Right ventricle myocardium inferior (tissue), 1 donor: Measurements from ENCODE around the gene BAG3. TPM values are rescaled to one million over a fixed set of nuclear protein-coding genes. Genes with fewer than 3 reads are reported as not detected.

Experiments
- ATAC-seq: fragments of 200-7000 bp; cut with Tn5 transposase; one replicate; pipeline ENCODE4 v1.9.1; 2020; ENCODE audit warnings: mild to moderate bottlenecking, moderate library complexity
- DNase-seq: peaks from one replicate; pipeline ENCODE4 v3.0.0; 2021; ENCODE audit errors: missing footprints
- intact Hi-C: fragments of 100-400 bp; cut with DNase I; formaldehyde crosslinking; loops from one replicate; pipeline ENCODE4 v1.11.0; 2022
- total RNA-seq: library from RNA; stranded (reverse); fragmentation: NEBNext Ultra II Directional; extraction: Animal tissue kit (Norgen Biotek cat#: 25700); gene quantifications from one replicate; pipeline ENCODE4 v1.2.1, GENCODE V29; 2021
- donor health status: DM: no; HTN: yes; CAD: no; lungs with severe emphysema.

Gene BAG3
- total RNA-seq, 1 donor from 2014 or later: 152 TPM

DNA sequence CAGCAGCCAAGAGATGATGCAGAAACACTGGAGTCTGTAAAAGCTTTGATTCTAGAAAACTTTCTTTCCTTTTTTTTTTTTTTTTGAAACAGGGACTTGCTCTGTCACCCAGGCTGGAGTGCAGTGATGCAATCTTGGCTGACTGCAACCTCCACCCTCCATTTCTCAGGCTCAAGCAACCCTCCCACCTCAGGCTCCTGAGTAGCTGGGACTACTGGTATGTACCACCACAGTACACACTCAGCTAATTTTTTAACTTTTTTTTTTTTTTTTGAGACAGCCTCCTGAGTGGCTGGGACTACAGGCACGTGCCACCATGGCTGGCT lies 17.0 kb upstream of the BAG3 start:
- DNase-seq (no peak), ATAC-seq (peak; percentile 75)
- intact Hi-C loops: no loop called here

DNA sequence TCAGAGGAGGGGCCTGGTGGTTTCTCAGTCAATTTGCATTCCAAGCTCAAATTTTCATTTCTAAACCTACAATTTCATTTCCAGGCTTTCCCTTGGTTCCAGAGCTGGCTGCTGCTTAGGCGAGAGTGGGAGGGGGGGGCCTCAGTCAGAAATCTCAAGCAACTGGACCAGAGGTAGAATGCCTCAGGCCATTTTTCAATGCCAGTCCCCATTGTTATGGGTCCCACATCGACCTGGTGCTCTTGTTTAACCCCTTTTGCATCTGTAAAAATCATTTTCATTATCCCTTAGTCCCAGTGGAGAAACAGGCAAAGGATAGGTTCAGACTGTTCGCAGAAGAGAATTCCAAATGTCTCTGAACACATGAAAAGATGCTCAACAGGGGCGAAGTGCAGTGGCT lies 13.5 kb upstream of the BAG3 start:
- DNase-seq (no peak), ATAC-seq (no peak)
- intact Hi-C loops: no loop called here

DNA sequence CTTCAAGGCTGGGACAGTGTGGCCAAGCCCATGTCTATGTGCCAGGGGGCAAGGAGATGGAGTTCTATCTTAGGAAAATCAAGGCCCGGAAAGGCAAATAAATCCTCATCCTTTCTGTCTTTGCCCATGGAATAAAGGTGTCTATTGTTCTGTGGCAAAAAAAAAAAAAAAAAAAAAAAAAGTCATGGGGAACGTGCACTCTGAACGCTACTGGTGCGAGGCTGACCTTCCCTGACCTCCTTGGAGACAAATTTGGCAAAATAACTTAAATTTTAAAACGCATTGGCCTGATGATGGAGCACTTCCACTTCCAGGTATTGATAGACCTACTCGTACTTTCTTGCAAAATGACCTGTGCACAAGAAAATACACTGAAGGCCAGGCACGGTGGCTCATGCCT lies 12.2 kb upstream of the BAG3 start:
- ATAC-seq (no peak), DNase-seq (no peak)
- intact Hi-C loops: no loop called here

DNA sequence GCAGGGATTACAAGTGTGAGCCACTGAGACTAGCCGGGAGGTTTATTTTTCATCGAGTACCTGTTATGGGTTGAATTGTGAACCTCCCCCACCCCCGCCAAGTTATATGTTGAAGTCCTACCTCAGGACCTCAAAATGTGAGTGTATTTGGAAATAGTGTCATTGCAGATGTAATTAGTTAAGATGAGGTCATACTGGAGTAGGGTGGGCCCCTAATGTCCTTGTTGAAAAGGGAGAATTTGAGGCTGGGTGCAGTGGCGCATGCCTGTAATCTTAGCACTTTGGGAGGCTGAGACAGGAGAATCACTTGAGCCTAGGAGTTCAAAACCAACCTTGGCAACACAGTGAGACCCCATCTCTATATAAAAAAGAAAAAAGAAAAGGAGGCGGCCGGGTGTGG lies 10.8 kb upstream of the BAG3 start:
- DNase-seq (no peak), ATAC-seq (no peak)
- intact Hi-C loops: no loop called here

DNA sequence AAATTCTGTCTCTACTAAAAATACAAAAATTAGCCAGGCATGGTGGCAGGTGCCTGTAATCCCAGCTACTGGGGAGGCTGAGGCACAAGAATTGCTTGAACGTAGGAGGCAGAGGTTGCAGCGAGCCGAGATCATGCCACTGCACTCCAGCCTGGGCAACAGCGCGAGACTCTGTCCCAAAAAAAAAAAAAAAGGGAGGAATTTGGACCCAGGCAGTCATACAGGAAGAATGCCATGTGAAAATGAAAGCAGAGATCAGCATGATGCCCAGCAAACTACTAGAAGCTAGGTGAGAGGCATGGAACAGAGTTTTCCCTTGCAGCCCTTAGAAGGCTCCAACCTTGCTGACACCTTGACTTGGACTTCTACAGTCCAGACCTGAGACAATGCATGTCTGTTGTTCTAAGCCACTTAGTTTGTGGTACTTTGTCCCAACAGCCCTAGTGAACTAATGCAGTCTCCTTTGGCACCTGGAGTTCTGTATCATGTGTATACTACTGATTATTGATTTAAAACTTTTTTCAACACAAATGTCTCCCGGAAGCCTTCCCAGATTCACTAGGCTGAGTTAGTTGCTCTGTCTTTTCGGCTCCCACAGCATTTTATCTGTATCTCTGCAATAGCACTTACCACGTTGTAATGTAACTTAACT lies 10.2 kb upstream of the BAG3 start:
- intact Hi-C loops: no loop called here
- DNase-seq: no peak
- no peak for ATAC-seq

DNA sequence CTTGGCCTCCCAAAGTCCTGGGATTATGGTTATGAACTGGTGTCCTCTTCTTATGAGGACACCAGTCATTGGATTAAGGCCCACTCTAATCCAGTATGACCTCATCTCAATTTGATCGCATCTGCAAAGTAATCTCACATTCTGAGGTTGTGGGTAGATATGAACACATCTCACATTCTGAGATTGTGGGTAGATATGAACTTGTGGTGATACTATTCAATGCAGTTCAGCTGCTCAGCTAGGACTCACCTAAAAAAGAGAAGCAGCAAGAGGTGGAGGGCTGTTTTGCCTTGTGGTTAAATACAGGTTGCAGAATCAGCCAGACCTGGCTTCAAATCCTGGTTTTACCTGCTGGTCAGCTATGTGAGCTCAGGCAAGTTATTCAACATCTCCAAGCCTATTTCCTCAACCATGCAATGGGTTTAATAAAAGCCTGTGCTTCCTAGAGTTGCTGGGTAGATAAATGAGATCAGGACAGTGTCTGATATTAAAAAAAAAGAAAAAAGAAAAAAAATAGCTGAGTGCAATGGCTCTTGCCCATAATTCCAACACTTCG lies 8.5 kb upstream of the BAG3 start:
- DNase-seq (no peak), ATAC-seq (no peak)
- intact Hi-C loops: no loop called here

DNA sequence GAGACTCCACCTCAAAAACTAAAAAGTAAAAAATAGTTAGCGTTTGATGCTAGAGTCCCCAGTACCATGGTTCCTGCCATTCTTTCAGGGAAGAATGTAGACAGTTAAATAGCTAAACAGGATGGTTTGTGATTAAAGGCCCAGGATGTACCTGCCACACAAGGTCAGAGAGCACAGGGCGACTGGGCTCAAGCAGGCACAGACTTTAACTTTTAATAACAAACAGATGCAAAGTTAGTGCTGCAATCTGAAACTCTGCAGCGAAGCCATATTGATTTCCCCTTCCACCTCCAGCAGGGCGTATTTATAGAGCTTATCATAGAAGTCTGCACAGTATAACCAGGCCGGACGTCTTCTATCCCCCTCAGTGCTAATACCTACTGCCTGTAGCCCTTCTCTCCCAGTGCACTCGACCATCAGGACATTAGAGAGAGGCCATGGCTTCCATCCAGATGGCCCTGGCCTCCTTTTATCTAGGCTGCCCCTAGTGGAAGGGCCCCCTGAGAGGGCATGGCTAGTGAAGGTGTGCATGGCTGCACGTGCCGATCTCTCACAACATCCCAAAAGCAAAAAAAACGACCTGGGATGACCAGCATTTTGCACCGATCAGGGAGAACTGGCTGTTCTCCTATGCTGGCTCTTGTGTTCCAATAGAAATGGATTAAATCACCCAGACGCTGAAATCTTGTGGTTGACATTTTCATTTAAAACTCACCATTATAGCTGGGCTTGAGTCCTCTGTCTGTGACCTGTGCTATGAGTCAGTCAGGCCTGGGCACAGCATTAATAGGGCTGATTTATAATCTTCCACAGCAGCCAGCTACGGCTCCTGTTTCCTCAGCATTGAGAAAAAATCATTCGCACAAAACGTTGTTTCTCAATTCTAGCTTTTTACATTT lies 7.6 kb upstream of the BAG3 start:
- DNase-seq: no peak
- intact Hi-C loops: no loop called here
- no peak for ATAC-seq

DNA sequence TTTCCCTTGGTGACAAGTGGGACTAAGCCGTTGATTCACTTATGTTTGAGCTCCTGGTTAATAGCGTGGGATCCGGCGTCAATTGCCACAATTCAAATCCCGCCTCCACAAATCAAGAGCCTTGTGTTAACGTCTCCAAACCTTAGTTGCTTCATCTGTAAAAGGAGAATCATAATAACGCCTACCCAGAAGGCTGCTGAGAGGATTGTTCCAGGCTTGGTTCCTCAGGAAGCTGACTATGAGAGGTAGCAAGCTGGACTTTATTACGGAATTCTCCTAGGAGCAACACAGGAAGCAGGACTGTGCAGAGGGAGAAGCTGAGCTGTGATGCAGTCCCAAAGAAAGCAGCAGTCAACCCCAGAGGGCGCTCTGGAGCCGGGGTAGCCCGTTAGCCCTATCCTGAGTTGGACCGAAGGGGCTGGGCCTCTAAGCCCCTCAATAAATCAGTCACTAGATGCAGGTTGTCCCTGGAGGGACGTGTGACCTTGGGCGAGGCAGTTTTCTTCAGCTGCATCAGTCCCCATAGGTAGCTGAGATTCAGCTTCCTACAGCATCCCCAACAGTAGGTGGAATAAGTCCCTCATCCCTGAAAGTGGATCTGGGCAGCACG lies 6.9 kb upstream of the BAG3 start:
- no peak for ATAC-seq
- intact Hi-C loops: no loop called here
- no peak for DNase-seq

DNA sequence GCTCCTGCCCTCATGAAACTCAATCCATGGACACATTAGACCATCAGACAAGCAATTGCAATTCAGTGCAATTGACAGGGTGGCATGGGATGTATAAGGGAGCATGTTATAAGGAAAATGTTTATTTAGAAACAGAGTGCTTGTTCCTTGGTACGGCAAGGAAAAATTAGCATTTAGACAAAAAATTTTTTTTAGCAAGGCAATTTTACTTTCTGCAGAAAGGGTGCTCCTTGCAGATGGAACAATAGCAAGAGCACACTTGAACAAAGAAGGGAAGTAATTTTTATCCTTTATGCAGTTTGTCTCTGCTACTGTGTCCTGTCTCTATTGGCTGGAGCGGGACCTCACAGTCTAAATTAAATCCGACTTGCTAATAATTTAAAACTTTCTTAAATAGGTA lies 6.2 kb upstream of the BAG3 start:
- intact Hi-C loops: no loop called here
- ATAC-seq: no peak
- no peak for DNase-seq

DNA sequence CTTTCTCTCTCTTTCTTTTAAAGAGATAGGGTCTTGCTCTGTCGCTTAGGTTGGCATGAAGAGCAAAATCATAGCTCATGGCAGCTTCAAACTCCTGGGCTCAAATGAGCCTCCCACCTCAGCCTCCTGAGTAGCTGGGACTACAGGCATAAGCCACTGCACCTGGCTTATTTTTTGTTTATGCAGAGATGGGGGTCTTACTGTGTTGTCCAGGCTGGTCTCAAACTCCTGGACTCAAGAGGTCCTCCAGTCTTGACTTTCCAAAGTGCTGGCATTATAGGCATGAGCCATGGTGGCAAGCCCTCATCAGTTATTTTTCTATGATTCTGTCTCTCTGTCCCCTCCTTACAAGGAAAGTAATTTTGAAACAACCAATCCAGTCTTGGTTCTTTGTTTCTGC lies 1.1 kb upstream of the BAG3 start:
- ATAC-seq (no peak), DNase-seq (no peak)
- intact Hi-C loops: loop anchor here (2.0 to 5.0 kb wide), 2 partner anchors 53 to 443 kb away; partner anchors contain the start of genes GRK5 and TIAL1

DNA sequence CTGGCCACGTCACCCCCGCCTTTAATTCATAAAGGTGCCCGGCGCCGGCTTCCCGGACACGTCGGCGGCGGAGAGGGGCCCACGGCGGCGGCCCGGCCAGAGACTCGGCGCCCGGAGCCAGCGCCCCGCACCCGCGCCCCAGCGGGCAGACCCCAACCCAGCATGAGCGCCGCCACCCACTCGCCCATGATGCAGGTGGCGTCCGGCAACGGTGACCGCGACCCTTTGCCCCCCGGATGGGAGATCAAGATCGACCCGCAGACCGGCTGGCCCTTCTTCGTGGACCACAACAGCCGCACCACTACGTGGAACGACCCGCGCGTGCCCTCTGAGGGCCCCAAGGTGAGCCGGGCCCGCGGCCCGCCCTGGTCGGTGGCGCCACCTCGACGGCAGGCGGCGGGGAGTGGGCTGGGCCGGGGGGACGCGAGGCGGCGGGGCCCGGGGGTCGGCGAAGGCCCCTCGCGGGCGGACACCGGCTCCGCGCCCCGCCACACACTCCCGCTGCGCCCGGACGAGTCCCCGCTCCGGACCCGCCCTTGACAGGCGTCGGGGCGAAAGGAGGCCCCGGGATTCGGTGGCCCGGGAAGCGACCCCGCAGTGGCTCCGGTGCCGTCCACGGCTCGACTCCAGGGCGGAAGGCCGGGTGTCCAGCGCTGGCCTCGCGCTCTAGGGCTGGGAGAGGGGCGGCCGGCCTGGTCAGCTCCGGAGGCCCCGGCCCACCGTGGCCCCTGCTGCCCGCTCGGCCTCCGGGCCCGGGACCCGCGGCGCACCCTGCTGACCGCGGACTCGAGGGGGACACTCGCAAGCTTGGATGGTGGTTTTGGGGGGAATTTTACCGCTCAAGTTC lies 557 bp downstream of the BAG3 start:
- DNase-seq (no peak), ATAC-seq (peak; percentile 8)
- intact Hi-C loops: loop anchor here (1.0 to 5.0 kb wide), 3 partner anchors 55 to 444 kb away; partner anchors contain the start of genes GRK5 and TIAL1

DNA sequence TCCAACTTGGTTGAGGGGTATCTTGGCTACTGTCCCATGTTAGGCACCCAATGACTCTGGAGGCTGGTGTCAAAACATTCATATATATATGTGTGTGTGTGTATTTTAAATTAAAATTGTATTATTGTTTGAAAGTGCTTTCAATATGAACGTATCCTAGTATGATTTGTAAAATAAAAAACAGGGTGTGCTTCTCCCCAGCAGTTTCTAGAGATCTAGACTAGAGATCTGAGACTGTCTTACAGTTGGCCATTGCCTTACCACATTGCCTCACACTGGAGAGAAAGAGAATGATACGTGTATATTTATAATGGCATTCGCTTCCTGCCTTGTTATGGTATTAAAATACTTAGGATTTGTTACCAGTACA lies 1.2 kb downstream of the BAG3 start:
- DNase-seq: no peak
- ATAC-seq: peak; percentile 38
- intact Hi-C loops: loop anchor here (5.0 kb wide), 1 partner anchor 445 kb away; the partner anchor contains the start of gene GRK5

DNA sequence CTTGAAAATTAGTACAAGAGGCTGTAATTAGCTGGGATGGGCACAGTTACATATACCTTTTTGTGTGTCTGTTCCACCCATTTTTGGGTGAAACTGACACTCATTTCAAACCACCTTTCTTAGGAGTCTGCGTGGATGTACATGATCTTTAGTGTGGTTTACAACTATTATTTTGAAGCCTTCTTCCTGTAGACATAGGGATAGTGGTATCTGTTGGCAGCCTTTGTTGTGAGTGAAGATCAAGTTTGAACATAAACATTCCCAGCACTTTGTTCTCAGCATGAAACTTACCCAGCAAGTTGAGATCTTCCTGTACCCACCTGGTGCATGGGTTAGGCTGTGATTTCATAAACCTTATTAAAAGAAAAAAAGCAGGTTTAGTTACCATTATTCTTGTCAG lies 2.0 kb downstream of the BAG3 start:
- DNase-seq (no peak), ATAC-seq (no peak)
- intact Hi-C loops: loop anchor here (5.0 kb wide), 1 partner anchor 446 kb away; the partner anchor contains the start of gene GRK5

DNA sequence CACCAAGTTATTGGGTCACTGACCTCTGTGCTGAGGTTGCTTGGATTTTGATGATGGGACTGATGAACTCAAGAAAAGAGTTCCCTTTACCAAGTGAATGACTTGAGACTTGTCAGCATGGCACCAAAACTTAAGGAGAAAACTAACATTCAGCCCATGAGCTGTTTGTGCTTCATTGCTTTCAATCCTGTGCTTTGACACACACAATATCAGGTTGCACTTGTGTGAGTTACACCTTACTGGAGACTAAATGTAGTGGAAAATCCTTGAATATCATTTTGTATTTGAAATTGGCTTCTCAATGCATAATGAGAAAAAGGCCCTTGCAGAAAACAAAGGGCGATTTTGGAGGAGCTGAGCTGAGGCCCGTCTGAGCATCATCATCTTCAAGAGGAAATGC lies 2.7 kb downstream of the BAG3 start:
- intact Hi-C loops: loop anchor here (2.0 to 5.0 kb wide), 2 partner anchors 15 to 447 kb away; partner anchors contain the start of gene GRK5
- DNase-seq (no peak), ATAC-seq (no peak)

DNA sequence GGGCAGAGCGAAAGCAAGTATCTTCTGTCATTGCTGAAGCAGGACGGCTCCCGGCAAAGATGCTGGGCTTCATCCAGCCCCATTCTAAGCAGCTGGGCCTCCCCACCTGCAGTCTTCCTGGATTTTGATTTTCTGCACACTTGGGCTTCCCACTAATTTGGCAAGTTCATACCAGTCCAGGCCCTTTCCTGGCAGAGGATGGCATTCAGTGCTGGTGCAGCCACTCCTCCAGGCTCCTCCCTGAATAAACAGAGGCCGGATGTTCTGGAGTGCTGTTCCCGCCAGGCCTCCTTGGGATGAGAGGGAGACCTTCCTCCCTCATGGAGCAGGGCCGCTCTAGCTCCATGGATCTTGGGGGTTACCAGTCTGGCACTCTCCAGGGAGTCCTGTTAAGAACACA lies 3.4 kb downstream of the BAG3 start:
- intact Hi-C loops: loop anchor here (2.0 to 5.0 kb wide), 2 partner anchors 14 to 447 kb away; partner anchors contain the start of gene GRK5
- DNase-seq: no peak
- ATAC-seq: no peak

DNA sequence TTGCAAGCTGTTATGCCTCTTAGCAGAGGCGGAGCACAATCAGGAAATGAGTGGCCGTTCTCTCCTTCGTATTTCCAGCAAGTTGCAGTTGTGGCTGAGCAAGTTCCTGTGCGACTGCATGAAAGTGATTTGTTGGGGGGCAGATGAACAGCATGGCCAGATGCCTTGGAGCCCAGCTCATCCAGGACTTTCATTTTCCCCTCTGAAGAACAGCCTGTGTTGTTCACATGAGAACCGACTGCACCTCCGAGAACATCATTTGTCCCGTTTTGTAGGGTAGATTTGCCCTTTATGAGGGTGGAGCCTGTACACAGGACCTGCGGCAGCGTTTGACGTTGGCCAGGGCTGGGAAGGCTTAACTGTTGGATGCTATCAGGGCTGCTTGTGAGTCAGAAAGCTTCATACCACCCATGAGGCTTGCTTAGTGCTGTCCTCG lies 4.4 kb downstream of the BAG3 start:
- DNase-seq (no peak), ATAC-seq (peak; percentile 26)
- intact Hi-C loops: loop anchor here (2.0 kb wide), 1 partner anchor 13 kb away; no protein-coding TSS in a partner anchor

DNA sequence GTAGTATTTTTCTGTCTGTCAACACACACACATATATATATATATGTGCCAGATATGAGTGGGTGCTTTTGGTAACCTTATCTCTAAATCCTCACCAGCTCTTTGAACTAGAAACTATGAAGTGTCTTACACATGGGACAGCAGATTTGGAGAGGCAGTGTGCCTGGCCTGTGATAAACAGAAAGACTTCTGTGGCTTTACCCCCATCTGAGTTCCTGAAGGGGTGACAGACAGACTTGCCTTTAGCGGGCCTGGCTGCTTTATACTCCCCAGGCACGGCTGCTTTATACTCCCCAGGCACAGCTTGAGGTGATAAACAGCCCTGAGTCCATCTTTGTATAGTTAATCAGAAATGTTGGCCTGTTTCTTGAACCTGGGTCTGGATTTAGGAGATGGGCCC lies 5.6 kb downstream of the BAG3 start:
- no peak for DNase-seq
- intact Hi-C loops: no loop called here
- ATAC-seq: no peak

DNA sequence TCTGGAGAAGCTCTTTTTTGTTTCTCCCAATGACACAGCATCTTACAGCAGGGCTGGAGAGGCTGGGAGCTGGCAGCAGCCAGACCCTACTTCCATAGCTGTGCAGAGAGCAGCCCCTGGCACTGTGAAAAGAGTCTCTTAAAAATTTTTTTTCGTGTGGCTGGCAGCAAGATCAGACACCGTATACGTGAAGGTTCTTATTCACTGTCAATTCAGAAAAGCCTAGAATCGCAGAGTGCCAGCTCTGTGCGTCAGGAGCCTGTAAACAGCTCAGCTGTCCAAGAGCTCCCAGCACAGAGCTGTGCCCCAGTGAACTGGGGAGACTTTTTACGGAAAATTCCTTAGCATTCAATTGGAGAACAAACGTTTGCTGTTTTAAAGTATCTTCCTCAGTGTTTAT lies 6.5 kb downstream of the BAG3 start:
- no peak for ATAC-seq
- no peak for DNase-seq
- intact Hi-C loops: no loop called here
